ENCODE data around the gene TNFAIP1.

TNFAIP1 gene

GRCh38 chr17:28342313-28342712 lies 6.8 kb downstream of the TNFAIP1 start:
- Histone ChIP-seq H3K36me3 (ENCODE audit: insufficient read depth, low read length) (peaks cover 19% of the 10 kb centered on the region; the same call in 1 of the 2 replicates), H3F3A (ENCODE audit: low read depth) (no peaks in the 10 kb centered on the region), H3K27me3 (ENCODE audit: insufficient read depth, low read length, poor library complexity, severe bottlenecking) (no peaks in the 10 kb centered on the region), H3K4me2 (ENCODE audit: low read depth, low read length, poor library complexity, severe bottlenecking) (no peak overlapping the region), H4K20me1 (ENCODE audit: insufficient read depth, low read length, poor library complexity, severe bottlenecking) (no peaks in the 10 kb centered on the region), H3K9me2 (replicated peaks; ENCODE audit: low read depth, low read length) (no peaks in the 10 kb centered on the region), H3K79me2 (ENCODE audit: insufficient read depth, low read length) (peaks cover 9% of the 10 kb centered on the region; the same call in 1 of the 2 replicates), H3K4me3 (ENCODE audit: low read length, poor library complexity, severe bottlenecking) (no peak overlapping the region), H2AFZ (ENCODE audit: low read length) (no peak overlapping the region), H3K4me1 (ENCODE audit: insufficient read depth, low read length, poor library complexity, severe bottlenecking) (peaks cover 2% of the 10 kb centered on the region), H3K9me3 (ENCODE audit: insufficient read depth, low read depth, low read length) (no peaks in the 10 kb centered on the region), H3K9ac (ENCODE audit: low read depth, low read length, poor library complexity, severe bottlenecking) (no peak overlapping the region)
- TF ChIP-seq EZH2phosphoT487 (IDR thresholded peaks at IDR 0.05; ENCODE audit: borderline replicate concordance) (no peak), CTCF (conservative IDR thresholded peaks at IDR 0.05; ENCODE audit: low read length) (no peak)

GRCh38 chr17:28343491-28343932 lies 8.0 kb downstream of the TNFAIP1 start:
- Histone ChIP-seq H3K27me3 (ENCODE audit: insufficient read depth, low read length, poor library complexity, severe bottlenecking) (no peaks in the 10 kb centered on the region), H3F3A (ENCODE audit: low read depth) (no peaks in the 10 kb centered on the region), H3K4me2 (ENCODE audit: low read depth, low read length, poor library complexity, severe bottlenecking) (no peak overlapping the region), H3K9me2 (replicated peaks; ENCODE audit: low read depth, low read length) (no peaks in the 10 kb centered on the region), H3K9ac (ENCODE audit: low read depth, low read length, poor library complexity, severe bottlenecking) (no peak overlapping the region), H2AFZ (ENCODE audit: low read length) (no peak overlapping the region), H3K79me2 (ENCODE audit: insufficient read depth, low read length) (peaks cover 3% of the 10 kb centered on the region; the same call in 1 of the 2 replicates), H3K9me3 (ENCODE audit: insufficient read depth, low read depth, low read length) (no peaks in the 10 kb centered on the region), H4K20me1 (ENCODE audit: insufficient read depth, low read length, poor library complexity, severe bottlenecking) (no peaks in the 10 kb centered on the region), H3K4me1 (ENCODE audit: insufficient read depth, low read length, poor library complexity, severe bottlenecking) (no peaks in the 10 kb centered on the region), H3K36me3 (ENCODE audit: insufficient read depth, low read length) (peaks cover 29% of the 10 kb centered on the region; the same call in 1 of the 2 replicates), H3K4me3 (ENCODE audit: low read length, poor library complexity, severe bottlenecking) (no peak overlapping the region)
- TF ChIP-seq EZH2phosphoT487 (IDR thresholded peaks at IDR 0.05; ENCODE audit: borderline replicate concordance) (no peak), CTCF (conservative IDR thresholded peaks at IDR 0.05; ENCODE audit: low read length) (no peak)

GRCh38 chr17:28344011-28344410 lies 8.4 kb downstream of the TNFAIP1 start:
- H3F3A ChIP-seq (ENCODE audit: low read depth): no peaks in the 10 kb centered on the region
- no peaks in the 10 kb centered on the region for H3K4me1 ChIP-seq (ENCODE audit: insufficient read depth, low read length, poor library complexity, severe bottlenecking)
- peaks cover 34% of the 10 kb centered on the region; the same call in 1 of the 2 replicates for H3K36me3 ChIP-seq (ENCODE audit: insufficient read depth, low read length)
- H4K20me1 ChIP-seq (ENCODE audit: insufficient read depth, low read length, poor library complexity, severe bottlenecking): no peaks in the 10 kb centered on the region
- H3K9ac ChIP-seq (ENCODE audit: low read depth, low read length, poor library complexity, severe bottlenecking): no peak overlapping the region
- H3K4me2 ChIP-seq (ENCODE audit: low read depth, low read length, poor library complexity, severe bottlenecking): no peak overlapping the region
- no peaks in the 10 kb centered on the region for H3K27me3 ChIP-seq (ENCODE audit: insufficient read depth, low read length, poor library complexity, severe bottlenecking)
- no peak overlapping the region for H3K4me3 ChIP-seq (ENCODE audit: low read length, poor library complexity, severe bottlenecking)
- no peaks in the 10 kb centered on the region for H3K9me3 ChIP-seq (ENCODE audit: insufficient read depth, low read depth, low read length)
- H2AFZ ChIP-seq (ENCODE audit: low read length): no peak overlapping the region
- TF ChIP-seq CTCF (conservative IDR thresholded peaks at IDR 0.05; ENCODE audit: low read length): no peak
- TF ChIP-seq EZH2phosphoT487 (IDR thresholded peaks at IDR 0.05; ENCODE audit: borderline replicate concordance): no peak
- H3K9me2 ChIP-seq (replicated peaks; ENCODE audit: low read depth, low read length): no peaks in the 10 kb centered on the region
- H3K79me2 ChIP-seq (ENCODE audit: insufficient read depth, low read length): peaks cover 3% of the 10 kb centered on the region; the same call in 1 of the 2 replicates
